NCI-H524 (cell line): ENCODE results near the gene JAG2.

Experiments
- DNase-seq, 2 experiments: peaks; one replicate each; lab custom pipeline; 2025; lab: John Stamatoyannopoulos, UW

JAG2 gene

DNA sequence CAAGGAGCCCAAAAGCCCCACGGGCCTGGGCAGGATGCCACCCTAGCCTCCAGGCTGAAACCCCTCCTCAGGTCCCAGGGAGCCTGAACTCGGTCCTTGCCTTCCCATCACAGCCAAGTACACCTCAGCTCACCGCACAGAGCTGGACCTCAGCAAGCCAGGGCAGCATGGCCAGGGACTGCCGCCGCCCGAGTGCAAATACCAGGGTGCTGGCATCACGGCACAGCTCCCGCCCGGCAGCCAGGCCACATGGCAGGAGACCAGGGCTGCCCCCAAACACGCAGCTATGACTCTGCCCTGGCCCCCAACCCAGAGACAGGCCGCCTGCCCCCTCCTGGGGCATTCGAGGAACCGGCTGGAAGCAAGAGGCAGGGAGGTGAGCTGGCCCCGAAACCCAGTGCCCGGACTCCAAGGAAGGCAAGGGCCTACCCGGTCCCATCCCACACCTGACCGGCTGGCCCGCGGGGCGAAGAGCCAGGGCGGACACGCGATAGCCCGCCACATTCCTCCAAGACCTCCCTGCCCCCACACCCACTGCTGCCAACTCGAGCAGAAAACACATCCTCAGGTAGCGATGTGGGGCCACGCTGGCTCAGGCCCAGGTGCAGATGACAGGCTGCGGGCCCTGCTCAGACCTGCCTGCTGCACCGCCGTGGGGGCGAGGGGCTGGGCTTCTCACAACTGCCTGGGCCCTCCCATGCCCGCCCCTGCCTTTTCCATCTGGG lies 2.7 kb downstream of the JAG2 start:
- no peak for DNase-seq

GRCh38 chr14:105165134-105165704 lies 3.4 kb downstream of the JAG2 start:
- peak in 1 of 2 experiments; percentile 77 for DNase-seq

DNA sequence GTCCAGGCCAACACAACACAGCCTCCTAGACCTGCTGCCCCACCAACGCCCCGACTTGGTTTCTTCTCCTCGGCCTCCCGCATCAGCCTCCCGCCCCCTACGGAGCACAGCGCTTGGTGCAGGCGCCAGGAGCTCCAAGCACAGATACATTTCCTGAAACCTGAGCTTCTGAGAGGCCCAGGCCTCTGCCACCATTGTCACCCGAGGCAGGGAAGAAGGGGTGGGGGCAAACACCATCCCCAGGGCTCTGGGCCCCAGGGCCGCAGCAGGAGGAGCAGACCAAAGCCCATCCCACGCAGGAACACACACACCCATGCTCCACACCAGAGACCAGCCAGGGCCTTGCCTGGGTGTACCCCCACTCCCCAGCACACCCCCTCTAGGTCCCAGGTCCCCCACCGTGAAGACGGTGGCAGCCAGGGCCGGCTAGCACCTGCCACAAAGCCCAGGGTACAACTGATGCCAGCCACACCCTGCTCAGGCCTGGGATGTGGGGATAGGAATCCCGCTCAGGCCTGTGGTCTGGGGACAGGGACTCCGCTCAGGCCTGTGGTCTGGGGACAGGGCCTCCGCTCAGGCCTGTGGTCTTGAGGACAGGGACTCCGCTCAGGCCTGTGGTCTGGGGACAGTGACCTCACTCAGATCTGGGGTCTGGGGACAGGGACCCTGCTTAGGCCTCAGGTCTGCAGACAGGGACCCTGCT lies 5.4 kb downstream of the JAG2 start:
- no peak for DNase-seq

GRCh38 chr14:105162669-105162979 lies 6.0 kb downstream of the JAG2 start:
- no peak for DNase-seq

- DNase-seq, result no peak
Observed at GRCh38 chr14:105161964-105162668, 6.5 kb downstream of the JAG2 start.

GRCh38 chr14:105161309-105161708 lies 7.3 kb downstream of the JAG2 start:
- DNase-seq, result no peak

DNA sequence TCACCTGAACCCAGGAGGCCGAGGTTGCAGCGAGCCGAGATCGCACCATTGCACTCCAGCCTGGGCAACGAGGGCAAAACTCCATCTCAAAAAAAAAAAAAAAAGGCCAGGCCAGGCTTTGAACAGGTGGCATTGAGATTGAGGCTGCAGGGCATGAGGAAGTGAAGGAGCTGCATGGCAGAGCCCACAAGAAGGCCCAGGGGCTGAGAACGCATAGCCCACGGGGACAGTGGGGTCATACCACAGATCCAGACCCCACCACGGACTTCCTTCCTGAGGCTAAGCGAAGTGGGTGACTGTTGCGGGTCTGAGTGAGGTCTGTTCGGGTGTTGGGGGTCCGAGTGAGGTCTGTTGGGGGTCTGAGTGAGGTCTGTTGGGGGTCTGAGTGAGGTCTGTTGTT lies 7.8 kb downstream of the JAG2 start:
- no peak for DNase-seq

DNA sequence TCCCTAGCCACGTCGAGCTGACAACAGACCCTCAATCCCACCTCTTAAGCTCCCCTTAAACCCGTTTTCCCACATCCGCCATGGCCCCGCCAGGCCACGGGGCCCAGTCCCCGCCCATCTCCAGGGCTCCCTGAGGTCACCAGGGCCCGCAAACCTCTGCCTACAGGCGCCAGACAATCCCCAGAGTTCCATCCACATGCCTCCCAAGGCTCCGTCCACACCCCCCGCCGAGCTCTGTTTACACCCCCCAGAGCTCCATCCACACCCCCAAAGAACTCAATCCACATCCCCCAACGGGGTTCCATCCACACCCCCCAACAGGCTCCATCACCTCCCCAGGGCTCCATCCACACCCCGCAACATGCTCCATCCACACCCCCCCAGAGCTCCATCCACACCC lies 9.2 kb downstream of the JAG2 start:
- DNase-seq, result no peak

- no peak for DNase-seq
Observed at GRCh38 chr14:105158794-105159193, 9.8 kb downstream of the JAG2 start.

DNA sequence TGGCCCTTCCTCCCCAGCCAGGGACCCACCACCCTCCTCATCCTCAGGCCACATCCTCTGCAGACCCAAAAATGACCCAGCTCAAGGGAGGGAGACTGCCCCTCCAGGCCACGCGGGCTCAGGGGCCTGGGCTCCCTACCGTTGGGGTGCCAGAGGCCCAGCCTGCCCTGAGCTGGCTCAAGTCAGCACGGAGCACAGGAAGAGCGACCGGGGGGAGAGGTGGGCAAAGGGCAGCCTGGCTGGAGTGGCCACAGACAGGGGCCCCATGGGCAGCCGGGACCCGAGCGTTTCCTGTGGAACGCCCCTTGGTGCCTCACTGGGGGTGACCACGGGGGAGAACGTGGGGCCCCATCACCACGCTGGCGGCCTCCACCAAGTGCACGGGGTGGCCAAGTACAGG lies 10.7 kb downstream of the JAG2 start:
- DNase-seq, result no peak

DNA sequence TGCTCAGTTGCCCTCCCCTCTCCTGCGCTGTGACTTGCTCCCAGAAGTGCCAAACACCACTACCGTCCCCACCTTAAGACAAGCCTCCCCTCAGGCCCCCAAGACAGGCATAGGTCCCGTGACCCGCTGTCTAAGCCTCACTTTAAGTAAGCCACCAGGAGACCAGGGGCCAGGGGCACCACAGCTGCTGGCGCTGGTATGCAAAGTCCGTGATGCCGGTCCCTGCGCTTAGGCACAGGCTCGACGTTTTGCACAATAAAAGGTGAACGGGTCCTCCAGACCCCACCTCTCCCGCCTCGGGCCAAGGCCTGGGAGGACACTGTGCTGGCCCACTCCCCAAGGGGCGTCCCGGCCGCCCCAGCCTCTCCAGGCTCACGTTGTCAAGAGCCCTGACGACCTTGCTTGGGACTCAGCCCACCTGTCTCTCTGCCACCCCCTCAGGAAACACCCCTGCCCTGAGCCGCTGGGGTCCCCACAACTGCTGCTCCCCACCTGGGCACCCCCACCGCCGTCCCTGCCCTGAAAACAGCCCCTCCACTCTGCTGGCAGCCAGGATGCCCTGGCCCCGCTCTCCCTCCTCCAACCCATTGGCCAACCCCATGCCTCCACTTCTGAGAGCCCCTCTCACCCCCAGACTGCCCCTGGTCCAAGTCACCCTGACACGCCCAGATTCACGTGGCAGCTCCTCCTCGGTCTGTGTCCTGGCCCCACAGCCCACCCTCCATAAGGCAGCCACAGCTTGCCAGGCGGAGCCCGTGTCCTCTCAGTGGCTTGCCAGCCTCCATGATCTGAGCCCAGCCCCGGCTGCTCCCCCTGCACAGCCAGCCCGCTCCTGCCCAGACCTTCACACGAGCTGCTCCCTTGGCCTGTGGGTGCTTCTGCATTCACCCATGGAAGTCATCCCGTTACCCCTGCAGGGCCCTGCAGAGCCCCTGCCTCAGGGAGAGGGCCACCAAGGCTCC lies 11.9 kb downstream of the JAG2 start:
- no peak for DNase-seq

- DNase-seq, result no peak
Observed at GRCh38 chr14:105155681-105156413, 12.7 kb downstream of the JAG2 start.

DNA sequence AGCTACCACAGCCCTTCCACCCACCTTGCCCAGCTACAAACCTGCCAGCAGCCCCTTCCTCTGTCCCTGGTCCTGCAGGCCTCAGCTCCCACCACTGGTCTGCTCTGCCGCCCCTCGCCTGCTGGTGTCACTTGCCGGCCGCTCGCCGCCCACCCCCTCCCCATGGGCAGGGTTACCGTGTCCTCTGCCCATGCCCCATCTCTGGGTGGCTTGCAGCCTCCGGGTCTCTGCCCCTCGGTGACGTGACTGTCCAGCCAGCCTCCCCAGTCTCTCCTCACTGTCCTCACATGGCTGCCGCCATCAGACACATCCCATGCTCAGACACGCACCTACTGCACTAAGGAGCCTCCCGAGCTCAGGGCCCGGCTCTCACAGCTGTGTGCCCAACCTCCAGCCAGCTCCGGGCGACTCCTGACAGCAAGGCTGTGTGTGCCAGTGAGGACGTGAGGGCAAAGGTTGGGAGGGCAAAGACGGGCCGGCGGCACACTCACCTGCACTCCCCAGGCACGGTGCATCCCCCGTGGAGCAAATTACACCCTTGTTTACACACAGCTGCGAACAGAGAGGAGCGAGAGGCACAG lies 13.4 kb downstream of the JAG2 start:
- no peak for DNase-seq

DNA sequence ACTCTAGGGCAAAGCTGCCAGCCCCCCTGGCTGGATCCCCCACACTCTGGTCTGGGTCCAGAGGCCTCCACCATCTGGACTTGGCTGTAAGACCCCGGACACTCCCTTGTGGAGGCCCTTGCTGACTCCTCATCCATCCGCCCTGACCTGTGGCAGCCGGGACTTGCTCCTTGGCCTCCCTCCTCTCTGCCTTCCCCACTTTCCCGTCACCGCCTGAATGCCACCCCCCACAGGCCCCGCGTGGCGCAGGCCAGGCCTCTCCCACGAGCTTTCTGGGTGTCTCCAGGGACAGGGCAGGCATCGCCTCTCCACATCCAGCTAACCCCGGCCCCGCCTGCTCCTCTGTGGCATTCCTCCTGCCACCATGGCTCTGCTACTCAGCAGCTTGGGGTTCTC lies 14.1 kb downstream of the JAG2 start:
- no peak for DNase-seq

DNA sequence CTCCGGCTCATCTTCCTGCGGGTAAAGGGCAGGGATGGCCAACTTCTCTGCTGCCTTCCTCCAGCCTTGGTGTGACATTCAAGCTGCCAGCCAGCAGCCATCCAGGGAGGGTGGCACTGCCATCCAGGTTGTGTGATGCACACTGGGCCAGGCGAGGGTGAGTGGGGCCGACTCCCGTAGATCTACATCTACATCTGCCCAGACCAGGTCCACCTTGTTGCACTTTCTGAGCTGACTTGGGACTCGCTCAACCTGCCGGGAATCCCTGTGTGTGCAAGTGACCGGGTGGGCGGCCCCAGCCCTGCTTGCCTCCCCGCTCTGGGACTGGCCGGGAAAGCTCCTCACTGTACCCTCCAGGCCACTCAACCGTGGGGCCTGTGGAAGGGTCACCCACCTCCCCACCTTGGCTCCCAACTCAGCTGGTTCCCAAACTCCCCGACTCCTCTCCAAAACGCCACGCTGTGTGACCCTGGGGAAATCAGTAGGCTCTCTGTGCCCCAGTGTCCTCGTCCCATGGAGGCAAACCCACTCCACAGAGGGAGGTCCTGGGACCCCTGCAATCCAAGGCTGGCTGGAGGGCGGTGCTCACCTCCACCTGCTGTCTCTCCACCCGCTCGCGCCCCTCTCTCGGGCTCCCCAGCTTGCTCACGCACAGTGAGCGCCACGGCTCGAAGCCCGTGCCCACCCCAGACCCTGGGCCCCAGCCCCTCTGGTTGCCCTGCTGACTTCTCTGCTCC lies 14.7 kb downstream of the JAG2 start:
- DNase-seq, result no peak

DNA sequence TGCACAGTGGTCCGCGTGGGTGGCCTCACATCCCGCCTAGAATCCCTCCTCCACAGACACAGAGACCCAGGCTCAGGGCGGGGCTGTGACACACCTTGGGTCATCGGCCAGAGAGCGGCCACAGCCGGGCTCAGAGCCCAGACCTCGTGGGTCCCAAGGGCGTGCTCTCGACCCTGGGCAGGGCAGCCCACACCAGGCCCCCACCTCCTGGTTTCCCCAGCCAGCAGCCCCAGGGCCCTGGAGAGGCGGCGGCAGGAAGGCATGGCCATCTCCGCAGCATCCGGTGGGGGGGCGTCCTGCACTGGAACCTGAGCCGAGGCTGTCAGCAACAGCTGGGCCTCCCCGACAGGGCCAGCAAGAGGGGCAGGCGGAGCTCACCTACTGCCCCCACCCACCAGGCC lies 15.2 kb downstream of the JAG2 start:
- DNase-seq, result no peak

- no peak for DNase-seq
Observed at GRCh38 chr14:105152794-105153241, 15.8 kb downstream of the JAG2 start.

DNA sequence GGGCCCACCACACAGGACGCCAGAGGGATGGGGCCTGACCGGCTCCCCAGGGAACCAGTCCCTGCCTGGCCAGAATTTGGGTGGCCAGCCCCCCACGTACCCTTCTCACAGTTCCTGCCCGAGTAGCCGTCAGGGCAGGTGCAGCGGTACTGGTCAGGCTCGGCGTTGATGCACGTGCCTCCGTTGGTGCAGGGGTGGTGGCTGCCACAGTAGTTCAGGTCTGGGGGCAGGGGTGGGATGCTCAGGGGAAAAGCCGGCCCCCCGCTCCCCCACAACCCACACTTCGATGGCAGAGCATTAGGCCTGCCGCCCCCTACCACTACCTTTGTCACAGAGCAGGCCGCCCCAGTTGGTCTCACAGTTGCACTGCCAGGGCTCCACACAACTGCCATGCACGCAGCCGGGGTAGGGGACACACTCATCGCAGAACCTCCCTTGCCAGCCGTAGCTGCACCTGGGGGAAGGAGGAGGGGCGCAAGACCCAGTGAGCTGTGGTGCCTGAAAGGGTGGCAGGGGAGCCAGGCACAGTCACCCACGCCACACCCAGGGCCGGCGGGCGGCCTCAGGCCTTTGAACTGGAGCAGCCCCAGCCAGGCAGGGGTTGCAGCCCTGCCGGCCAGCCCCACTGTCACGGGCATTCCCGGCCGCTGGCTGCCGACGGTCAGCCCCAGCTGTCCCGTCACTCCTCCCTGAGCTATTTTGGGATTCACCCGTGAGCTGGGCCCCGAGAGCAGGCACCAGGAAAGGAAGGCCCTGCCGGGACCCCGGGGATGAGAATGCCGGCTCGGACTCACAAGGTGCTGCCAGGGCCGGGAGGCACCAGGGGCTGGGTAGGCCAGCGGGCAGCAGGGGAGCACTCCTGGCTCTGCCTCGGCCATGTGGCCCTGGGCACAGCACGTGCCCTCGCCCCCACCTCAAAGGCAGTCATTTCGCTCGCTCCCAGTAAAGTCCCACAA lies 16.5 kb downstream of the JAG2 start:
- no peak for DNase-seq
